ENCODE data around the gene BCAS3. TPM values are rescaled to one million over a fixed set of nuclear protein-coding genes. Genes with fewer than 3 reads are reported as not detected.

BCAS3 gene
- total RNA-seq, 4 donors from 2014 or later, result 42.1 to 84.7 (median 54.1) TPM

- no peak for DNase-seq (ENCODE audit: low spot score in 2 of 2)
- intact Hi-C loops (cut with DNase I; ENCODE audit: low total_unique reads), result no loop called here
- no peak overlapping the region for H3K4me3 ChIP-seq (ENCODE audit: low read depth, poor library complexity, severe bottlenecking)
- TF ChIP-seq CTCF (IDR thresholded peaks at IDR 0.05), result no peak
Measured at GRCh38 chr17:60695960-60696359, 18.3 kb downstream of the BCAS3 start.

- intact Hi-C loops (cut with DNase I; ENCODE audit: low total_unique reads), result no loop called here
- TF ChIP-seq CTCF (IDR thresholded peaks at IDR 0.05) (no peak), POLR2A (IDR thresholded peaks at IDR 0.05) (no peak)
Measured at GRCh38 chr17:60699090-60699489, 21.4 kb downstream of the BCAS3 start.

GRCh38 chr17:60704170-60704569 lies 26.5 kb downstream of the BCAS3 start:
- TF ChIP-seq POLR2A (IDR thresholded peaks at IDR 0.05), result no peak
- TF ChIP-seq CTCF (IDR thresholded peaks at IDR 0.05), result no peak
- no peak for DNase-seq (ENCODE audit: low spot score in 2 of 2)
- 82 to 84% methylated on average over 3 of the region's 3 CpGs for WGBS, 2 donors

More at GRCh38 chr17:60699090-60699489, 21.4 kb downstream of the BCAS3 start:
- DNase-seq (ENCODE audit: low spot score in 2 of 2), result no peak
- WGBS, 2 donors, result 97 to 98% methylated on average over 3 of the region's 3 CpGs
- no peak overlapping the region for H3K4me3 ChIP-seq (ENCODE audit: low read depth, poor library complexity, severe bottlenecking)

GRCh38 chr17:60712675-60713074 lies 35.0 kb downstream of the BCAS3 start:
- WGBS, 2 donors, result 90 to 92% methylated on average over 2 of the region's 2 CpGs
- TF ChIP-seq CTCF (IDR thresholded peaks at IDR 0.05), result no peak
- TF ChIP-seq POLR2A (IDR thresholded peaks at IDR 0.05), result no peak
- DNase-seq (ENCODE audit: low spot score in 2 of 2), result no peak
- intact Hi-C loops (cut with DNase I; ENCODE audit: low total_unique reads), result loop anchor here (5.0 to 10.0 kb wide), 2 partner anchors 682 to 810 kb away; partner anchors contain the start of gene TBX2
- no peak overlapping the region for H3K4me3 ChIP-seq (ENCODE audit: low read depth, poor library complexity, severe bottlenecking)

More at GRCh38 chr17:60704170-60704569, 26.5 kb downstream of the BCAS3 start:
- intact Hi-C loops (cut with DNase I; ENCODE audit: low total_unique reads), result no loop called here
- H3K4me3 ChIP-seq (ENCODE audit: low read depth, poor library complexity, severe bottlenecking), result no peak overlapping the region

- DNase-seq (ENCODE audit: low spot score in 2 of 2), result no peak
- no peak overlapping the region for H3K4me3 ChIP-seq (ENCODE audit: low read depth, poor library complexity, severe bottlenecking)
- no peak for TF ChIP-seq CTCF (IDR thresholded peaks at IDR 0.05)
- no peak for TF ChIP-seq POLR2A (IDR thresholded peaks at IDR 0.05)
- WGBS, 2 donors, result 95 to 96% methylated on average over 2 of the region's 2 CpGs
- intact Hi-C loops (cut with DNase I; ENCODE audit: low total_unique reads), result loop anchor here (5.0 to 10.0 kb wide), 2 partner anchors 681 to 809 kb away; partner anchors contain the start of gene TBX2
Measured at GRCh38 chr17:60713608-60714007, 36.0 kb downstream of the BCAS3 start.

GRCh38 chr17:60716766-60717165 lies 39.1 kb downstream of the BCAS3 start:
- intact Hi-C loops (cut with DNase I; ENCODE audit: low total_unique reads), result loop anchor here (10.0 kb wide), 1 partner anchor 678 kb away; the partner anchor contains the start of gene TBX2
- TF ChIP-seq CTCF (IDR thresholded peaks at IDR 0.05) (no peak), POLR2A (IDR thresholded peaks at IDR 0.05) (no peak)
- no peak for DNase-seq (ENCODE audit: low spot score in 2 of 2)
- no peak overlapping the region for H3K4me3 ChIP-seq (ENCODE audit: low read depth, poor library complexity, severe bottlenecking)
- WGBS, 2 donors, result 89 to 90% methylated on average over 1 of the region's 1 CpG

Measured in lower leg skin (tissue), 4 donors.